Testis (tissue), 2 donors: ENCODE data around the gene JTB.

ENCODE experiments used
- POLR2A ChIP-seq: fragments of 450-650 bp; IDR thresholded peaks from one replicate; pipeline ENCODE4 v1.6.1; 2017; ENCODE audit warnings: antibody characterized with exemption, mild to moderate bottlenecking, moderate library complexity
- TF ChIP-seq, protein P1 (sequence below), 3 experiments: fragments of 450-650 bp in 2 of 3; fragments of 200-600 bp in 1 of 3; sonication (generic) in 1 of 3; IDR thresholded peaks; one replicate each; pipeline ENCODE4 v1.5.1; 2016 to 2019; ENCODE audit warnings: antibody characterized with exemption in 3 of 3, mild to moderate bottlenecking in 2 of 3, moderate library complexity in 1 of 3

DNA sequence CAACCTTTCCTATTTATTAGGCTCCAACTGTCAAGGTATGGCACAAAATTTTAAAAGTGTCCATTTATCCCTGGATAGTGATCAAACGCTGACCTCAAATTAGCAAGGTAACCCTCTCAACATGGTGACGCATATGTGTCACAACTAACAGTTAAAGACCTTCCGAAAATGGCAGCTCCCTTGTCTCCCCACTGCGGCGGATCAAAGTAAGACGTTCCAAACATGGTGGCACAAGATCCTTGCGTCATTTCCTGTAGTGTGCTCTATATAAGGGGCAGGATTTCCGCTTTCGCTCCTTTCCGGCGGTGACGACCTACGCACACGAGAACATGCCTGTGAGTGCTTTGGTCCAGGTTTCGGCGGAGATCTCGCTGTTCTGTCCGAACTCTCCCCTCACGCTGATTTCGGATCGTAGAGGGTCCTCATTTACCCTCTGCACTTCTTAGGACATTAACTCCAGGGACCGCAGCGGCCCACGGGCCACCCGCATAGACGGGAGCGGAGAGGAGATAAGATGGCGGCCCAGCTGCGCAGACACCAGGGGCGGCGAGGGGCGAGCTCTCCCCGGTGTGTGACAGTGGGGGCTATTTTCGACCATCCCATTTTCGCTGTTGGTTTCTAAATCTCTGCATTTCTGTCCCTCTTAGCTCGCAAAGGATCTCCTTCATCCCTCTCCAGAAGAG lies 13.1 kb upstream of the JTB start, which contains the start of gene RPS27:
- peak; percentile 84 for TF ChIP-seq POLR2A
- TF ChIP-seq, protein P1, sequence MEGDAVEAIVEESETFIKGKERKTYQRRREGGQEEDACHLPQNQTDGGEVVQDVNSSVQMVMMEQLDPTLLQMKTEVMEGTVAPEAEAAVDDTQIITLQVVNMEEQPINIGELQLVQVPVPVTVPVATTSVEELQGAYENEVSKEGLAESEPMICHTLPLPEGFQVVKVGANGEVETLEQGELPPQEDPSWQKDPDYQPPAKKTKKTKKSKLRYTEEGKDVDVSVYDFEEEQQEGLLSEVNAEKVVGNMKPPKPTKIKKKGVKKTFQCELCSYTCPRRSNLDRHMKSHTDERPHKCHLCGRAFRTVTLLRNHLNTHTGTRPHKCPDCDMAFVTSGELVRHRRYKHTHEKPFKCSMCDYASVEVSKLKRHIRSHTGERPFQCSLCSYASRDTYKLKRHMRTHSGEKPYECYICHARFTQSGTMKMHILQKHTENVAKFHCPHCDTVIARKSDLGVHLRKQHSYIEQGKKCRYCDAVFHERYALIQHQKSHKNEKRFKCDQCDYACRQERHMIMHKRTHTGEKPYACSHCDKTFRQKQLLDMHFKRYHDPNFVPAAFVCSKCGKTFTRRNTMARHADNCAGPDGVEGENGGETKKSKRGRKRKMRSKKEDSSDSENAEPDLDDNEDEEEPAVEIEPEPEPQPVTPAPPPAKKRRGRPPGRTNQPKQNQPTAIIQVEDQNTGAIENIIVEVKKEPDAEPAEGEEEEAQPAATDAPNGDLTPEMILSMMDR (IDR thresholded peaks at IDR 0.05): peak in 1 of 3 experiments; percentile 27
